Inflammatory macrophage (primary cell): ENCODE data around the gene PIK3IP1.
"Not testable (repeated sequence)": the region's sequence is repeated elsewhere in the genome, so short reads cannot be mapped to it uniquely, and the experiment has no call there.

Source experiments
- DNase-seq, 2 donors: peaks; one replicate each; pipeline ENCODE4 v3.0.0-alpha.2; 2020 to 2022
- total RNA-seq, 18 experiments: gene quantifications; one replicate each; lab custom pipeline; 2026; ENCODE audit warnings: mixed read lengths in 6 of 18, inconsistent platforms in 2 of 18; lab: John Stamatoyannopoulos, UW

Gene PIK3IP1
- total RNA-seq, result 0.74 to 54.3 (median 12.8) reads per million in 18 experiments

- peak; percentile 75 to 84 for DNase-seq
Measured at GRCh38 chr22:31292236-31292989, at the start of gene PIK3IP1. PIK3IP1 (minus strand) TSS chr22:31292488; CDS start chr22:31292344, 144 bp downstream.

GRCh38 chr22:31341386-31342088, 49.2 kb upstream of the PIK3IP1 start:
- no peak for DNase-seq

- no peak for DNase-seq
Measured at GRCh38 chr22:31340765-31341247, 48.5 kb upstream of the PIK3IP1 start.

GRCh38 chr22:31340360-31340759, 48.1 kb upstream of the PIK3IP1 start:
- DNase-seq, result no peak

- DNase-seq, result no peak
Measured at GRCh38 chr22:31339148-31339832, 47.0 kb upstream of the PIK3IP1 start.

- no peak for DNase-seq
Measured at GRCh38 chr22:31337178-31337577, 44.9 kb upstream of the PIK3IP1 start.

- no peak for DNase-seq
Measured at GRCh38 chr22:31334329-31334728, 42.0 kb upstream of the PIK3IP1 start.

GRCh38 chr22:31333641-31334040, 41.4 kb upstream of the PIK3IP1 start:
- DNase-seq, result no peak

GRCh38 chr22:31332886-31333285, 40.6 kb upstream of the PIK3IP1 start:
- no peak for DNase-seq

- no peak for DNase-seq
Measured at GRCh38 chr22:31332010-31332409, 39.7 kb upstream of the PIK3IP1 start.

- DNase-seq, result peak in 1 of 2 donors; percentile 12
Measured at GRCh38 chr22:31329453-31330215, 37.3 kb upstream of the PIK3IP1 start.

- no peak for DNase-seq
Measured at GRCh38 chr22:31329029-31329428, 36.7 kb upstream of the PIK3IP1 start.

- DNase-seq, result no peak
Measured at GRCh38 chr22:31328544-31328960, 36.3 kb upstream of the PIK3IP1 start.

GRCh38 chr22:31327806-31328543, 35.7 kb upstream of the PIK3IP1 start:
- DNase-seq, result no peak

- no peak for DNase-seq
Measured at GRCh38 chr22:31326877-31327276, 34.6 kb upstream of the PIK3IP1 start.

- DNase-seq, result no peak
Measured at GRCh38 chr22:31323578-31324550, 31.6 kb upstream of the PIK3IP1 start.

GRCh38 chr22:31321421-31321820, 29.1 kb upstream of the PIK3IP1 start:
- no peak for DNase-seq

GRCh38 chr22:31314220-31314619, 21.9 kb upstream of the PIK3IP1 start:
- DNase-seq, result not testable (repeated sequence)

GRCh38 chr22:31313366-31314147, 21.3 kb upstream of the PIK3IP1 start:
- DNase-seq, result peak; percentile 59 to 67

- DNase-seq, result no peak
Measured at GRCh38 chr22:31308181-31308580, 15.9 kb upstream of the PIK3IP1 start.
